GM23248 (cell line): Measurements from ENCODE around the gene SPATA4.

Source experiments
- EZH2 ChIP-seq: fragments of 200-600 bp; sonication (generic); IDR thresholded peaks from 2 replicates; pipeline ENCODE4 v1.6.1; 2018; ENCODE audit warnings: antibody characterized with exemption, mild to moderate bottlenecking; ENCODE audit not compliant: insufficient read depth, poor library complexity, severe bottlenecking
- EZH2phosphoT487 ChIP-seq: fragments of 200-600 bp; sonication (generic); IDR thresholded peaks from 2 replicates; pipeline ENCODE4 v1.6.1; 2018; ENCODE audit warnings: antibody characterized with exemption, moderate library complexity, mild to moderate bottlenecking, low read depth; ENCODE audit not compliant: insufficient read depth

- no peak for TF ChIP-seq EZH2
- TF ChIP-seq EZH2phosphoT487, result no peak
Observed at GRCh38 chr4:176150356-176150682, 45.1 kb downstream of the SPATA4 start.
